Transverse colon (tissue), 4 donors: ENCODE measurements around the gene KRTAP1-5. TPM values are rescaled to one million over a fixed set of nuclear protein-coding genes. Genes with fewer than 3 reads are reported as not detected.

Experiments used
- DNase-seq: peaks from one replicate; pipeline ENCODE4 v3.0.0-alpha.2; 2019
- H3K27ac ChIP-seq, 4 donors: fragments of 200-600 bp; sonication (generic); 2 replicates each; pipeline ENCODE4 v1.5.1; 2016 to 2018; ENCODE audit warnings: inconsistent platforms in 4 of 4
- H3K27me3 ChIP-seq: fragments of 200-600 bp; sonication (generic); 2 replicates; pipeline ENCODE4 v1.5.1; 2017; ENCODE audit warnings: inconsistent platforms
- H3K36me3 ChIP-seq, 4 donors: fragments of 200-600 bp; sonication (generic); 2 replicates each; pipeline ENCODE4 v1.5.1; 2017 to 2019; ENCODE audit warnings: inconsistent platforms in 4 of 4
- H3K4me1 ChIP-seq, 4 donors: fragments of 200-600 bp; sonication (generic); 2 replicates each; pipeline ENCODE4 v1.5.1; 2017 to 2020; ENCODE audit warnings: inconsistent platforms in 4 of 4
- H3K4me3 ChIP-seq, 4 donors: fragments of 200-600 bp; sonication (generic); 1 replicate in 1 of 4; 2 replicates in 3 of 4; pipeline versions ENCODE4 v1.5.1 to v1.6.1; 2017 to 2019; ENCODE audit warnings: inconsistent platforms in 4 of 4
- H3K9me3 ChIP-seq, 2 donors: fragments of 200-600 bp; sonication (generic); 2 replicates each; pipeline ENCODE4 v1.5.1; 2017 to 2019; ENCODE audit warnings: inconsistent platforms in 2 of 2
- CTCF ChIP-seq, 5 experiments: fragments of 200-600 bp in 3 of 5; fragments of 450-650 bp in 2 of 5; sonication (generic) in 3 of 5; IDR thresholded peaks; 1 replicate in 2 of 5; 2 replicates in 3 of 5; pipeline ENCODE4 v1.5.1; 2016 to 2017; ENCODE audit warnings: antibody characterized with exemption in 5 of 5, inconsistent platforms in 3 of 5, mild to moderate bottlenecking in 2 of 5, moderate library complexity in 1 of 5
- EP300 ChIP-seq: sonication (generic); formaldehyde crosslinking; IDR thresholded peaks from one replicate; pipeline ENCODE4 v1.6.1; 2017; ENCODE audit warnings: antibody characterized with exemption, low read depth
- POLR2A ChIP-seq: fragments of 450-650 bp; IDR thresholded peaks from one replicate; pipeline ENCODE4 v1.6.1; 2016; ENCODE audit warnings: antibody characterized with exemption, mild to moderate bottlenecking, moderate library complexity
- POLR2AphosphoS5 ChIP-seq, 3 donors: sonication (generic); formaldehyde crosslinking; IDR thresholded peaks; one replicate each; pipeline ENCODE4 v1.6.1; 2016; ENCODE audit warnings: antibody characterized with exemption in 3 of 3
- WGBS, 2 donors: methylation state at CpG; one replicate each; pipeline ENCODE4 v1.1.5; 2018; ENCODE audit warnings: low coverage in 1 of 2; 5-methylcytosine and 5-hydroxymethylcytosine counted together
- in situ Hi-C, 4 donors: fragments of 200-750 bp; cut with MboI; loops; one replicate each; pipeline versions ENCODE4 v1.15.0 to v1.15.1; 2017; ENCODE audit warnings: low sequenced_read_pairs in 3 of 4, low pct_ligation_motif_present in 1 of 4, low pct_unique_long_range_greater_than_20kb in 1 of 4
- intact Hi-C: fragments of 100-400 bp; cut with DNase I; formaldehyde crosslinking; loops from one replicate; pipeline ENCODE4 v1.15.1; 2023; ENCODE audit warnings: low total_unique reads
- total RNA-seq, 4 donors: library from RNA; depleted of rRNA; stranded (reverse); fragments of >200 nt; gene quantifications; one replicate each; pipeline ENCODE4 v1.1.0, GENCODE V29; 2016

KRTAP1-5 gene
- not detected for total RNA-seq

- no peaks in the 10 kb centered on the region for H3K4me1 ChIP-seq
- H3K27me3 ChIP-seq: peaks cover 3% of the 10 kb centered on the region
- 46 to 76% methylated on average over 2 to 8 of the region's 9 CpGs for WGBS, 2 donors
- TF ChIP-seq POLR2A: no peak
- no peak for TF ChIP-seq POLR2AphosphoS5 (IDR thresholded peaks at IDR 0.05)
- no peak for TF ChIP-seq EP300
- no peak for TF ChIP-seq CTCF (IDR thresholded peaks at IDR 0.05)
- intact Hi-C loops: no loop called here
- no peak within 1 kb of the TSS for H3K4me3 ChIP-seq
- in situ Hi-C loops: no loop called here
- no peaks in the 10 kb centered on the region for H3K36me3 ChIP-seq
- no peak within 1 kb of the TSS for H3K27ac ChIP-seq
- no peak for DNase-seq
- no peaks in the 10 kb centered on the region for H3K9me3 ChIP-seq
Observed at GRCh38 chr17:41026715-41027471, at the start of gene KRTAP1-5. Gene KRTAP1-5 (minus strand): TSS chr17:41027208. CDS start chr17:41027155, 53 bp downstream.

- DNase-seq: no peak
- no peaks in the 10 kb centered on the region for H3K4me1 ChIP-seq
- no peak overlapping the region for H3K4me3 ChIP-seq
- in situ Hi-C loops (no loop called here), intact Hi-C loops (no loop called here)
- no peaks in the 10 kb centered on the region for H3K36me3 ChIP-seq
- no peaks in the 10 kb centered on the region for H3K9me3 ChIP-seq
- H3K27me3 ChIP-seq: peaks cover 8% of the 10 kb centered on the region
- TF ChIP-seq POLR2A (no peak), CTCF (IDR thresholded peaks at IDR 0.05) (no peak), EP300 (no peak), POLR2AphosphoS5 (IDR thresholded peaks at IDR 0.05) (no peak)
- no peak overlapping the region for H3K27ac ChIP-seq
Observed at GRCh38 chr17:41076788-41077187, 49.8 kb upstream of the KRTAP1-5 start.

- TF ChIP-seq CTCF (IDR thresholded peaks at IDR 0.05): no peak
- TF ChIP-seq POLR2A: no peak
- no peak for TF ChIP-seq EP300
- TF ChIP-seq POLR2AphosphoS5 (IDR thresholded peaks at IDR 0.05): no peak
- intact Hi-C loops: no loop called here
- no peaks in the 10 kb centered on the region for H3K36me3 ChIP-seq
- peaks cover 8% of the 10 kb centered on the region for H3K27me3 ChIP-seq
- no peak for DNase-seq
- H3K4me1 ChIP-seq: no peaks in the 10 kb centered on the region
- H3K9me3 ChIP-seq: no peaks in the 10 kb centered on the region
- no peak overlapping the region for H3K27ac ChIP-seq
- 69 to 88% methylated on average over 2 of the region's 2 CpGs for WGBS, 2 donors
- in situ Hi-C loops: no loop called here
- no peak overlapping the region for H3K4me3 ChIP-seq
Observed at GRCh38 chr17:41073676-41074075, 46.7 kb upstream of the KRTAP1-5 start.

- H3K9me3 ChIP-seq: no peaks in the 10 kb centered on the region
- no peaks in the 10 kb centered on the region for H3K4me1 ChIP-seq
- no peak overlapping the region for H3K4me3 ChIP-seq
- WGBS, 2 donors: 80 to 83% methylated on average over 3 to 5 of the region's 5 CpGs
- H3K36me3 ChIP-seq: no peaks in the 10 kb centered on the region
- TF ChIP-seq CTCF (IDR thresholded peaks at IDR 0.05) (no peak), POLR2AphosphoS5 (IDR thresholded peaks at IDR 0.05) (no peak), POLR2A (no peak), EP300 (no peak)
- H3K27ac ChIP-seq: no peak overlapping the region
- DNase-seq: no peak
- intact Hi-C loops (no loop called here), in situ Hi-C loops (no loop called here)
- peaks cover 5% of the 10 kb centered on the region for H3K27me3 ChIP-seq
Observed at GRCh38 chr17:41071606-41072360, 44.8 kb upstream of the KRTAP1-5 start.
